Amygdala (tissue), 56 donors: Measurements from ENCODE around the gene ADCK2.
"Not testable (repeated sequence)": the region's sequence is repeated elsewhere in the genome, so short reads cannot be mapped to it uniquely, and the experiment has no call there.

ENCODE experiments used
- DNase-seq, 56 donors: peaks; one replicate each; lab custom pipeline; 2025; lab: John Stamatoyannopoulos, UW

ADCK2 gene, protein sequence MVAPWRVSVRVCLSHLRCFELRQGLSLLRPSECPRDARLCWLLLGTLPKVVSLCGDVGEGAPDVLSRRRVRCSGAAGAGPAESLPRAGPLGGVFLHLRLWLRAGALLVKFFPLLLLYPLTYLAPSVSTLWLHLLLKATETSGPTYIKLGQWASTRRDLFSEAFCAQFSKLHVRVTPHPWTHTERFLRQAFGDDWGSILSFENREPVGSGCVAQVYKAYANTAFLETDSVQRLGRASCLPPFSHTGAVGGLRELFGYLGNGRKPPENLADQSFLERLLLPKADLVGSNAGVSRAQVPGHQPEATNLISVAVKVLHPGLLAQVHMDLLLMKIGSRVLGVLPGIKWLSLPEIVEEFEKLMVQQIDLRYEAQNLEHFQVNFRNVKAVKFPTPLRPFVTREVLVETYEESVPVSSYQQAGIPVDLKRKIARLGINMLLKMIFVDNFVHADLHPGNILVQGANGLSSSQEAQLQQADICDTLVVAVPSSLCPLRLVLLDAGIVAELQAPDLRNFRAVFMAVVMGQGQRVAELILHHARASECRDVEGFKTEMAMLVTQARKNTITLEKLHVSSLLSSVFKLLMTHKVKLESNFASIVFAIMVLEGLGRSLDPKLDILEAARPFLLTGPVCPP

DNA sequence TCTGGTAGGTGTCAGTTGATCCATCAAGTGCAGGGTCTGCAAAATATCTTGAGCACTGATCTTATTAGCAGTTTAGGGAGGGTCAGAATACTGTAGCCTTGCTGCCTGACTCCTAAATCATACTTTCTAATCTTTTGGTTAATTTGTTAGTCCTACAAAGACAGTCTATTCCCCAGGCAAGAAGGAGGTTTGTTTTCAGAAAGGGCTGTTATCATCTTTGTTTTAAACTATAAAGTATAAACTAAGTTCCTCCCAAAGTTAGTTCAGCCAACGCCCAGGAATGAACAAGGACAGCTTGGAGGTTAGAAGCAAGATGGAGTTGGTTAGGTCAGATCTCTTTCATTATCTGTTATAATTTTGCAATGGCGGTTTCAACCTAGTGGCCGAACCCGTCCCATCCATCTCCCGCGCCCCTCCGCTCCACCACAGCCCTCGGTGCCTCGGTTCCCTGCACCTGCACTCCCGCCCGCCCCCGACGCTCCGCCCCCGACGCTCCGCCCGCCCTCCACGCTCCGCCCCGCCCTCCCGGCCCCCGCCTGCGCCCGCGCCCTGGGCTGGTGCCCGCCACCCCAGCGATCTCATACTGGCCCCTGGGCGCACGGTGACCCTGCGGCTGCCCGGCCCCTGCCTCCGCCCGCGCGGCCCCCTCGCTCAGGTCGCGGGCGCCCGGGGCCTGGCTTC is at the start of gene ADCK2:
ADCK2 (plus strand) TSS at position 564 of the 681 bp plus-strand sequence. CDS start 386 bp downstream, outside the sequence.
- DNase-seq: peak in 40 of 56 donors; percentile 22 to 75 (median 50)

DNA sequence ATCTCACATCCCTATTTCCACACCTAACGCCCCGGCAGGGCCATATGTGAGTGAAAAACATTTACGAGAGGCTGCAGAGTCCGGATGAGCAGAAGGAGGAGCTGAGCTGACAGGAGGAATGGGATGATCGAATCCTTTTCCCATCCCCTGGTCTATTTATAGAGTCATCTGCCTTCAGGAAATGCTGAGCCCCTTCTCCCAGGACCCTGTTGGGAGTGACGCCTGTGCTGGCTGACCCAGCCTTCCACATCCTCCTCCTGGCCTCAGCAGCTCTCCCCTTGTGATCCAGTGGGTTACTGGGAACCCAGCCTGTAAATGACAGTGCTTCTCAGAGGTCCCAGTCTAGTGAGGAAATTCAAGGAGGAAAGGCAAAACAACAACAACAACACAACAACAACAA is 48.8 kb upstream of the ADCK2 start:
- no peak for DNase-seq

DNA sequence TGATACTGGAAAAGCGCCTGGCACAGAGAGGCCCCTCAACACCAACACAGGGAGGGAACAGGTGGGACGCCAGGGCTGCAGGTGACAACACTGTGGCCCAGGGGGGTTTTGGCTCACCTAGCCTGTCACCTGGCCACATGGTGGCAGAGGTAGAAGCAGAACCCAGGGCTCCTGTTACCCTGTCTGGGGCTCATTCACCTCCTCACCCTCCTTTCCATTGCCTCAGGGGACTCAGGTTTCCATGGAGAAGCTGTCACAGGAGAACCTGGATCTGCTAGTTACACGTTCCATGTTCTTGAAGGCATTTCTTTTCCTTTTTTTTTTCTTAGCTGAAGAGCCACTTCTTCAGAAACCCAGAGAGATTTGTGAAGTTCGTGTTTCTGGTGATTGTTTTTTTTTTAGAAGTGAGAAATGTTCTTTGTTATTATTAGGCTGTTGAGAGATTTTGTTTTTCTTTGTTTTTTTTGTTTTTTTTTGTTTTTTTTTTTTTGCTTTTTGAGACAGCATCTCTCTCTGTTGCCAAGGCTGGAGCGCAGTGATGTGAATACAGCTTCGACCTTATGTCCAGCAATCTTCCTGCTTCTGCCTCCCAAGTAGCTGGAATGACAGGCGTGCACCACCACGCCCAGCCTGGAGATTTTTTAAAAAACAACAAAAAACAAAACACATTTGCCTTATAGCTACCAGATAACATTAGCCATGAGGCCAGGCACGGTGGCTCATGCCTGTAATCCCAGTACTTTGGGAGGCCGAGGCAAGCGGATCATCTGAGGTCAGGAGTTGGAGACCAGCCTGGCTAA is 48.2 kb upstream of the ADCK2 start:
- DNase-seq: no peak

DNA sequence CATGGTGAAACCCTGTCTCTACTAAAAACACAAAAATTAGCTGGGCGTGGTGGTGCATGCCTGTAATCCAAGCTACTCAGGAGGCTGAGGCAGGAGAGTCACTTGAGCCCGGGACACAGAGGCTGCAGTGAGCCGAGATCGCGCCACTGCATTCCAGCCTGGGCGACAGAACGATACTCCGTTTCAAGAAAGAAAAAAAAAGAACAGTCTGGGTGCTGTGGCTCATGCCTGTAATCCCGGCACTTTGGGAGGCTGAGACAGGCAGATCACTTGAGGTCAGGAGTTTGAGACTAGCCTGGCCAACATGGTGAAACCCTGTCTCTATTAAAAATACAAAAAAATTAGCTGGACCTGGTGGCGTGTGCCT is 47.6 kb upstream of the ADCK2 start:
- not testable (repeated sequence) for DNase-seq

DNA sequence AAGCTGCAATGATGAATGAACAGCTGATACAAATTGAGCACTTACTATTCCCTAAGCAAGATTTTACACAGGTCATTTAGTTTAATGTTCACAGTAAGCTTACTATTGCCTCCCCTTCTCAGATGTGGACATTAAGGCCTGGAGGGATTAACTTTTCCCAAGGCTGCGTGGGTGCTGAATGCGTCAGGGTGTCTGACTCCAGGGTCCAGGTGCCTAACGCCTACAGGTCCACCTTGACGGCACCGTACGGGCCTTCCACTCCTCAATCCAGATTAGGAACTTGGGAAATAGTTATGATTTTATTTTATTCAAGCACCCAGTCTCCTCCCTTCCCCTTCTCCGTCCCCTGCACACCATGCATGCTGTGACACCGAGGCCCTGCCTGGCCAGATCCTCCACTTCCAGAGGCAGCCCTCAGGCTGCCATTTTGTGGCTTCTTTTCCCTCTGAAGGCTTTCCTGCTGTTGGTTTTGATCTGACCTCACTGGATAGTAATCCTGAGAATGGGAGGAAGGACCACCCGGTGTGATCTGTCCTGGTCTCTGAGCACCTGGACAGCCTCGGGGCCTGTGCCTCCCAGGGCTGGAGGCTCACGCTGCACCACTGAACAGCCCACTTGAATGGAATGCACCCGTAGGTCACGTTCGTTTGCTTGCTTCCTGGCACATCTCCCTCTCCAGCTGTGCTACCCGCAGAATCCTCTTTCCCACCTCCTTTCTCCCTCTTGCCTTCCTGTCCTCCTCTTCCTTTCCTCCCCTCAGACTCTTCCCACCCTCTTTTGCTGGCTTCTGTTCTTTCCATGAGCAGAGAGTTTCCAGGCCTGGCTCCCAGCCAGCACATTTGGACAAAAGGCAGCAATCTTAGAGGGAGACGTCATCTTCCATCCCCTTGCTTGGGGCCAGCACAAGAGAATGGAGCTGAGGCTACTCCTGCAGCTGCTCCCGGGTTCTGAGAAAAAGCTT is 46.6 kb upstream of the ADCK2 start:
- DNase-seq: peak in 44 of 56 donors; percentile 5 to 85 (median 40)

DNA sequence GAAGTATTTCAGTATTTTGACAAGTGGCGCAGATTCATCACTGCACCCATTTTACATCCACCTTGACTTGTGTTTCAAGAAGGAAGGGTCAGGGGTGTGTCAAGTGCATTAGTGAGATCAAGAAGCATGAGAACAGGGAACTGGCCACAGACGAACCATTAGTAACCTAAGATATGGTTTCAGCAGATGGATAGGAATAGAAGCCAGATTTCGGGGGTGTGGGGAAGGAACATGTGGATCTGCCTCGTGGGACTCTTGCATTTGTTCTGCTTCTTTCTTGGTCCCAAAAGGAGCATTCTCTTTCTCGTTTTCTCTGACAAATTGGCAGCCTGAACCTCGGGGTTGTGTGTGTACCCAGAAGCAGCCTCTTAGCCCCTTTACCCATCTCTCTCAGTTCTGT is 41.7 kb upstream of the ADCK2 start:
- no peak for DNase-seq

DNA sequence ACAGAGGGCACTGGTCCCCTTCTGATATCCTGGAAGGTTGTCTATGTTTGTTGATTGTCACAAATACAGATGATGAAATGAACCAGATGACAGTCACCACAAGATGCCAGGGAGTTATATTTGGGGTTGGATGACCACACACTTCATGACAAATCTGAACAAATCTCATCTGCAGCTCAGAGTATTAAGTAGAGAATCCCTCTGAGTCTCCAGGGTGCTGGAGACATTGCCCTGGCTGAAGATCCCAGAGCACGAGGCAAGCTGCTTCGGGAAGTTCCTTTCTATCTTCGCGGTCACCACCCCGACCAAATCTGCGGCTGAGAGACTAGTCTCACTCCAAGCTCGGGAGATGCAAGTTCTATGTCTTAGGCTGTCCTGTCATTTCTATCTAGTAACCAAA is 41.1 kb upstream of the ADCK2 start:
- no peak for DNase-seq

DNA sequence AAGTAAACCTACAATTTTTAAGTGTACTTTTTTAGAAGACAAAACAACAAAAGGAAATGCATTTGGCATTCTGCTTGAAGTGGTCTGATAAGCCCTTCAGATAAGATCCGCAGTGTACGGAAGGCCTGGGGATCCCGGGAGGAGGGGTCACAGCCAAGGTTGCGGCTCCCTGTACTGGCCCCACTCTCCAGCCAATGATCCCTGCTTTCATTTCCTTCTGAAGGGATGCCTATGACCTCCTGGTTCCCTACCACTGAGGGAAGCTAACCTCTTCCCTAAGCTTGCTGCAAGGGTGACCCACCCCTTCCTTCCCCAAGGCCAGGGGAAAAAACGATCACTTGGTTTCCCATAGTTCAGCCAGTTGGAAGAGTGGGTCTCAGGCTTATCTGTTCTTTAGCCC is 37.4 kb upstream of the ADCK2 start:
- DNase-seq: no peak

DNA sequence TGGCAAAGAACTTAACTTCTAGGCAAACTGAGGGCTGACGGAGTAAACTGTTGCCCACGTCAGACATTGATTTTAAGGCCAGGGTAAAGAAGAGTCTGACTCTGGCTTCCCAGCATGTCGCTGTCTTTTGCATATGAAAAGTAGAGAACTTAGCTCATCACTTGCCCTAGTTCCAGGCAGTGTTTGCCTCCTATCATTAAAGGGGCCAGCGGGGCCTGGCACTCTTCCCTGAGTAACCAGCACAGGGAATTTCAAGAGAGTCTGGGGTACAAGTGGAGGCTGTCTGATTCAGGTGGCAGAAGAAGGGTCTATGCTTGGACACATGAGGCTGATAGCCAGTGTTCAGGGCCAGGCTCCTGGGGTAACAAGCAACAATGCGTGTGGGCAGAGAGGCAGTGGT is 36.9 kb upstream of the ADCK2 start:
- DNase-seq: peak in 3 of 56 donors; percentile 9 to 25 (median 16)

DNA sequence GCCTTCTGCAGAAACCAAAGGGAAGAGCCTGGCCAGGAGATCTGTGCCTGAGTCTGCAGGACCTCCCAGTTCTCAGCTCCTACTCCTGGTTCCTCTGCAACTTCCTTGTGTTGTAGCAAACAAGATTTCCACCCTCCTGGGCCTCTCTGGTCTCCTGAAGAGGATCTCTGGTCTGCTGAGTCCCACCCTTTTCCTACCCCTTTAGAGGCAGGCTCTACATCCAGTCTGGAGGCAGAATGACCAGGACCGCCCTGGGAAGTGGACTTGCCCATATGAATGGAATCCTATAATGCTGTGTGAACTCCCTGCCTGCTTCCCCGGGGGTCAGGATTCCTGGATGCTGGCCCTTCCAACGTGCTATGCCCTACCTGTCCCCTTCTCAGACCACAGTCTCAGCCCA is 35.3 kb upstream of the ADCK2 start:
- no peak for DNase-seq

DNA sequence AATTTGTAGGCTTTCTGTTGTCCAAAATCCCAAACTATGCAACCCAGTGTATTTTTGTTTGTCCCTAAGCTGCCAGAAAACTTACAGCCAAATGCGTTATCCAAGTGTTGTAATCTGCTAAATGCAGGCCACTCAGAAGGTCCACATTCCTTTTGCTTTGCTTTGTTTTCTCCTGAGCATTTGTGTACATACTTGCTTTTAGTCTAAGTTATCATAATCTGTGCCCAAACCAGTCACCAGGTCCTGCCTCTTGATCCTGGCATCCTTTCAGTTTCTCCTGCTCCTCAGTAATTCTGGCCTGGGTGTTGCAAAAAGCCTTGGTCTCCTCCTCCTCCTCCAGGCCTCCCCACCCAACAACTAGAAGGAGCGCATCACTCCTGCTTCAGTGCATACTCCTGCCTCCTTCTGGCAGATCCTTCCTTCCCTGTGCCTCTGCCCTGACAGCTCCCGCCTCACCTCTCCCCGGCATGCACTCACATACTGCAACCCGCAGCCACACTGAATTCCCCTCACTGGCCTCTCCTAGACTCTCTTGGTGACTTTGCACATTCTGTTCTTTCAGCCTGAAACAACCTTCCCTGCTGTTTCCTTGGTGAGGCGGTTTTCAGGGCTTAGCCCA is 34.5 kb upstream of the ADCK2 start:
- DNase-seq: no peak

DNA sequence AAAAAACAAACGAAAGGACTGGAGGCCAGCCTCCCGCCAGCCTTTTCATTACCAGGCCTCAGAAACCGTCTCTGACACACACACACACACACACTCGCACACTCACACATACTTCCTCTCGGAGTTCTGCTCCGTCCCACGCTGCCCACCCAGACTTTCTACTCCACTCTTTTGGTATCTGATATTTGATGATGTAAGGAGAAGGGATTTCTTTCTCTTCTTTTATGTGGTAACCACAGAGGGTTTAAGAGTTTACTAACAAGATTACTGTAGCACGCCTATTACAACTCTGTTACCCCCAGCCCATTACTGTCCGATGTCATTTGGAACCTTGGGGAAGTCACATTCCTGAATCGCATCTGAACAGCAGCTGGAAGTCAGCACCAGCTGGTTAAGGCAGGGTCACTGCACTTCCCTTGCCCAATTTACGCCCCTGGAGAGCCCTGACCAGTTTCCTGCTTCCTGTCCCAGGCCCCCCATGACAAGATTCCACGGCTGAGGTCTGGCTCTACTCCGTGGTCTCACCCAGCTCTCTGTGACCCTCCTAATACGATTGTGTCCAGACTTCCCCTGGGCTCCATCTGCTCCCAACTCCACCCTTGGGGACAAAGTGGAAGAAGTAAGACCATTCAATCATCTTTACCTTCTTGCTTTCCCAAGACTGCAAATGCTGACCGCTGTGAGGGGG is 33.2 kb upstream of the ADCK2 start:
- peak in 2 of 56 donors; percentile 10 to 19 for DNase-seq

DNA sequence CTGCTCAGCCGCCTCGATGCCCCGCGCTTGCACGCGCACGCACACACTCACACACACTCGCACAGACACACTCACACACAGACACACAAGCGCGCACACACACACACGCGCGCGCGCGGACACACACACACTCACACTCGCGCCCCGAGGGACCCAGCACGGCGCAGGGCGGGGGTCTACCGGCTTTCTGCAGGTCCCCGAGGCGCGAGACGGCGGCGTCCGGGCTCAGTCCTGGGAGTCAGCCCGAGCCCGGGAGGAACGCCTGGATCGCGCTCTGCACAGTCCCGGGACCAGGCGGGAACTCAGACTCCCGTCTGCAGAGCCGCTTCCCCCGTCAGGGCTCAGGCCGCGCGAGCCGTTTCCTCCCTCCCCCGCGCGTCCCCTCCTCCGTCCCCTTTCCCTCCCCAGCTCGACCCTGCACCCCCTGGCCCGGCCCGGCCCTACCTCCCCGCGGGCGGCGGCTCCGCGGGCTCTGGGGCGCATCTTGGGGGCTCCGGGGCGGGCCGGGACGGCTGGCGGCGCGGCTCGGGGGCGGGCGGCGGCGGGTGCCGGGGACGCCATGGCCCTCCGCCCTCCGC is 32.6 kb upstream of the ADCK2 start:
- peak in 15 of 56 donors; percentile 8 to 53 (median 32) for DNase-seq

DNA sequence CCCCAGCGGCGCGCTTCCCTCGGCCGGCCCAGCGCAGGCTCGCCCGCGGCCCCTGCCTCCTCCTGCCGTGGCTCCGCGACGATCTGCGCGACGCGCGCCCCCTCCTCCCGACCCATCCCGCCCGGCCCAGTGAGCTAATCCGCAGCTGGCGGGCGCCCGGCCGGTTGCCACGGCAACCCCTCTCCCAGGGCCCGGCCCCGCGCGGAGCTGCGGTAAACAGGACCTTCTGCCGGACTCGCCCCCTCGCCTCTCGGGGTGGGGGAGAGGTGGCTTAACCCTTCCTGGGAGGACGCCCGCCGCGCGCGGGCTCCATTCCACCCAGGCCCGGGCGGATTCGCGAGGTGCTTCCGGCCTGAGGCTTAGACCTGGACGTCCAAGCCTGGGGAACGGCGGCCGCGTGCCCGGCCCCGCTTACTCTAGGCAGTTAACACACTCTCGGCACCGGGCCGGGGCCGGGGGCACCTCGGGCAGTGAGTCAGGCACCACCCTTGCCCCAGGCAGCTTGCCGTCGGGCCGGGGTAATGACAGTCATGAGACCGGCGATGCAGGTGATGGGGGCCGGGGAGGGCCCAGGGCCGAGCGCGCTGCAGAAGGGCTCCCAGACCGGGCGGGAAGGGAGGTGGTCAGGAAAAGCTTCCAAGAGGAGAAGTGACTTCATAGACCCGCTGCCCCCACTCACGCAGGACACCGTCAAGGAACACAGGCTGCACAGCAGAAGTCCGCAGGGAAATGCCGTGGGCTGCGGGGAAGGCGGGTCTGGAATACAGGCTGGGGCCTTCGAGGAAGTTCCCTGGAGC is 31.8 kb upstream of the ADCK2 start, which contains the start of gene DENND2A:
DENND2A (minus strand) TSS at position 87 of the 797 bp plus-strand sequence. CDS start 38,416 bp downstream, outside the sequence.
- peak in 54 of 56 donors; percentile 25 to 89 (median 64) for DNase-seq

DNA sequence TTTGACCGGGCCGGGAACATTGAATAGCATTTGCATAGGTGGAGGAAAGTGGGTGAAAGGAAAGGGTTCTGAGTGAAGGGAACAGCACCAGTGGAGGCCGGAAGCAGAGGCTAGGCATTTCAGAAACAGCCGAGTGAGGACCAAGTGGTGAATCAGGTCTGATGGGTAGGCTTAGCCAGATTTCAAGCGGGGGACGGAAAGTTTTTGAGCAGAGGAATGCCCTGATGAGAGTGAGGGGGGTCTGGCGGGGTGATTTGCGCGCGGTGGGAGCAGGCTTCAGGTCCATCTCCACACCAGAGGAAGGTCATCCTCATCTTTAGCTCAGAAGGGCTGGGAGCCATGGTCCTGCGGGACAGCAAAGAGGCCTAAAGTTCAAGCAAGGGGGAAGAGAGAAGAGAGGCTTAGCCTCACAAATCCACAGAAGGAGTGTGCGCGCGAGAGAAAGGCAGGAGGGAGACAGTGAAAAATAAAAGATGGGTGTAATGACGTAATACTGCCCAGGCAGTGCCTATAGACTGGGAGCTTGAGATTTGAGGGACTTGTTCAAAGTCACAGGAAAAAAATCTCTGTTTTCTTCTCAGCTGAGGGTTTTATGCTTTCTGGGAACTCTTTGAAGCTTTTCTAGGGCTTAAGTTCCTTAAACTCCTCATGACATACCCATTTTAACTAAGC is 31.1 kb upstream of the ADCK2 start:
- DNase-seq: no peak

DNA sequence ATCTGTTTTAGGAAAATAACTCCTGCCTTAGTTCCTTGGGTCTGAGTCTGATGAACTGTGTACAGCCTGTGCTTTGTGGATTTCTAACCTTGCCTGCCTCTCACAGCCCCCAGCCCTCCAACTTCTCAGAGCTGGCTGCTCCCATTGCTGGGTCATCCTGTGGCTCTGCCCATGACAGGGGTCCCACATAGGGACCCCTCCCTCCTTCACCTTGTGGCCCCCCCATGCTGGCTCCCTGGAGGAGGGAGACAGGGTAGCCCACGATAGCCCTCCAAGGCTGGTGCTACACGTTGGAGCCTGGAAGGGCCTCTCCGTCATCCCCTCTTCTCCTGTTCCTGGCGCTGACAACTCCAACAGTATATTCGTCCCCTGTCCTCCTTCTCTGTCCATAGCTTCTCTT is 29.3 kb upstream of the ADCK2 start:
- DNase-seq: no peak
